Activated T-helper 2 cell treated with anti-CD3 and anti-CD28 coated beads, Interferon-gamma antibody, Interleukin-2, Interleukin-4, amounts not matched to agents 10 μg/mL and 5 μg/mL and 100 μg/mL, durations not matched to agents 14 hours and 24 hours and 36 hours (primary cell): ENCODE data around the gene PRKACA. TPM values are rescaled to one million over a fixed set of nuclear protein-coding genes. Genes with fewer than 3 reads are reported as not detected.
"Not testable (repeated sequence)": the region's sequence is repeated elsewhere in the genome, so short reads cannot be mapped to it uniquely, and the experiment has no call there.

Experiments
- DNase-seq: peaks from one replicate; pipeline ENCODE4 v3.0.0; 2021; ENCODE audit warnings: low spot score
- H3K27ac Mint-ChIP-seq: one replicate; pipeline ENCODE4 v1.8.0; 2021; ENCODE audit warnings: mixed read lengths
- H3K27me3 Mint-ChIP-seq: one replicate; pipeline ENCODE4 v1.8.0; 2021; ENCODE audit warnings: low read depth, mixed read lengths
- H3K36me3 Mint-ChIP-seq: one replicate; pipeline ENCODE4 v1.8.0; 2021; ENCODE audit warnings: low read depth, mixed read lengths
- H3K4me1 Mint-ChIP-seq: one replicate; pipeline ENCODE4 v1.8.0; 2021; ENCODE audit warnings: low read depth, mixed read lengths
- H3K4me3 Mint-ChIP-seq: one replicate; pipeline ENCODE4 v1.8.0; 2021; ENCODE audit warnings: low read depth, mild to moderate bottlenecking, moderate library complexity, mixed read lengths
- H3K9me3 Mint-ChIP-seq: one replicate; pipeline ENCODE4 v1.8.0; 2021; ENCODE audit warnings: mixed read lengths
- intact Hi-C: fragments of 100-400 bp; cut with micrococcal nuclease; formaldehyde crosslinking; loops from one replicate; pipeline ENCODE4 v1.15.1; 2023
- total RNA-seq: library from RNA; stranded (reverse); gene quantifications from 2 replicates; pipeline ENCODE4 v1.2.3, GENCODE V29; 2022

The PRKACA gene
- total RNA-seq, 1 donor from 2014 or later = 76.8 TPM

DNA sequence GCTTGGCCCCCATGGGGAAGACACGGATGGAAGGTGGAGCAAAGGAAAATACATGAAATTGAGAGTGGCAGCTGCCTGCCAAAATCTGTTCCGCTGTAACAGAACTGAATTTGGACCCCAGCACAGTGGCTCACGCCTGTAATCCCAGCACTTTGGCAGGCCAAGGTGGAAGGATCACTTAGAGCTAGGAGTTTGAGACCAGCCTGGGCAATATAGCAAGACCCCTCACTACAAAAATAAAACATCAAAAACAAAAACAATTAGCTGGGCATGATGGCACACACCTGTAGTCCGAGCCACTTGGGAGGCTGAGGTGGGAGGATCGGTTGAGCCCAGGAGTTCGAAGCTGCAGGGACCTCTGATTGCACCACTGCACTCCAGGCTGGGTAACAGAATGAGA lies 65.1 kb downstream of the PRKACA start:
- H3K27me3 Mint-ChIP-seq = peaks cover 7% of the 10 kb centered on the region
- H3K4me3 Mint-ChIP-seq = no peak overlapping the region
- H3K4me1 Mint-ChIP-seq = no peaks in the 10 kb centered on the region
- H3K36me3 Mint-ChIP-seq = peaks cover 62% of the 10 kb centered on the region
- no peaks in the 10 kb centered on the region for H3K9me3 Mint-ChIP-seq
- no peak for DNase-seq
- H3K27ac Mint-ChIP-seq = no peak overlapping the region
- intact Hi-C loops = no loop called here

DNA sequence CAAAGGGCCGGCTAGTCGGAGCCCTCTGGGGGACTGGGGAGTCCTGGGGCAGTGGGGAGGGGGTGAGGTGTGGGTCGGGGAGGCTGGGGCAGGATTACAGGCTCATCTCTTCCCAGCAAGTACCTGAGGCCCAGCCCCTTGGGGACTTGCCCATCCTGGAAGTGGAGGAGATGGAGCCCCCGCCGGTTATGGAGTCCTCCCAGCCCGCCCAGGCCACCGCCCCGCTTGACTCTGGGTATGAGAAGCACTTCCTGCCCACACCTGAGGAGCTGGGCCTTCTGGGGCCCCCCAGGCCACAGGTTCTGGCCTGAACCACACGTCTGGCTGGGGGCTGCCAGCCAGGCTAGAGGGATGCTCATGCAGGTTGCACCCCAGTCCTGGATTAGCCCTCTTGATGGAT lies 65.6 kb downstream of the PRKACA start:
- no peak overlapping the region for H3K4me3 Mint-ChIP-seq
- H3K9me3 Mint-ChIP-seq = no peaks in the 10 kb centered on the region
- peaks cover 67% of the 10 kb centered on the region for H3K36me3 Mint-ChIP-seq
- H3K27ac Mint-ChIP-seq = no peak overlapping the region
- no peak for DNase-seq
- H3K4me1 Mint-ChIP-seq = no peaks in the 10 kb centered on the region
- H3K27me3 Mint-ChIP-seq = peaks cover 7% of the 10 kb centered on the region
- intact Hi-C loops = no loop called here

DNA sequence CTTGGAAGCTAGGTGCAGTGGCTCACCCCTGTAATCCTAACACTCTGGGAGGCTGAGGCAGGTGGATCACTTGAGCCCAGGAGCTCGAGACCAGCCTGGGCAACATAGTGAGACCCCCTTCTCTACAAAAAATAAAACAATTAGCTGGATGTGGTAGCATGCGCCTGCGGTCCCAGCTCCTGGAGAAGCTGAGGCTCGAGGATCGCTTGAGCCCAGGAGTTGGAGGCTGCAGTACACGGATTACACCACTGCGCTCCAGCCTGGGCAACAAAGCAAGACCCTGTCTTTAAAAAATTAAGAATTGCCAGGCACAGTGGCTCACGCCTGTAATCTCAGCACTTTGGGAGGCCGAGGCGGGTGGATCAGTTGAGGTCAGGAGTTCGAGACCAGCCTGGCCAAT lies 66.6 kb downstream of the PRKACA start:
- H3K27ac Mint-ChIP-seq, H3K27me3 Mint-ChIP-seq, intact Hi-C loops, DNase-seq, H3K9me3 Mint-ChIP-seq, H3K4me1 Mint-ChIP-seq, H3K4me3 Mint-ChIP-seq: not testable (repeated sequence)
- H3K36me3 Mint-ChIP-seq = peaks cover 75% of the 10 kb centered on the region

DNA sequence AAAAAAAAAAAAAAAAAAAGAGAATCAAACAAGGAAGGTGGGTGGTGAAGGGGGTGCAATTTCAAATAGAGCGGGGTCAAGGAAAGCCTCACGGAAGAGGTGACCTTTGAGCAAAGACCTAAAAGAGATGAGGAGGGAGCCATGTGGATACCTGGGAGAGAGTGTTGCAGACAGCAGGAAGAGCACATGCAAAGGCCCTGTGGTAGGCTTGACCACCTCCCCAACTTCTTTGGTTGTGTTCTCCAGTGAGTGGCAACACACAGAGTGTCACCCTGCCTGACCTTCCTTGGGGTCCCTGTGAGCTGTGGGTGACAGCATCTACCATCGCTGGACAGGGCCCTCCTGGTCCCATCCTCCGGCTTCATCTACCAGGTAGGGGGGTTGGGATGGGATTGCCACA lies 67.0 kb downstream of the PRKACA start:
- intact Hi-C loops = no loop called here
- Mint-ChIP-seq H3K27ac (no peak overlapping the region), H3K4me1 (no peaks in the 10 kb centered on the region), H3K36me3 (peaks cover 79% of the 10 kb centered on the region), H3K4me3 (no peak overlapping the region), H3K27me3 (peaks cover 2% of the 10 kb centered on the region), H3K9me3 (no peaks in the 10 kb centered on the region)
- no peak for DNase-seq

DNA sequence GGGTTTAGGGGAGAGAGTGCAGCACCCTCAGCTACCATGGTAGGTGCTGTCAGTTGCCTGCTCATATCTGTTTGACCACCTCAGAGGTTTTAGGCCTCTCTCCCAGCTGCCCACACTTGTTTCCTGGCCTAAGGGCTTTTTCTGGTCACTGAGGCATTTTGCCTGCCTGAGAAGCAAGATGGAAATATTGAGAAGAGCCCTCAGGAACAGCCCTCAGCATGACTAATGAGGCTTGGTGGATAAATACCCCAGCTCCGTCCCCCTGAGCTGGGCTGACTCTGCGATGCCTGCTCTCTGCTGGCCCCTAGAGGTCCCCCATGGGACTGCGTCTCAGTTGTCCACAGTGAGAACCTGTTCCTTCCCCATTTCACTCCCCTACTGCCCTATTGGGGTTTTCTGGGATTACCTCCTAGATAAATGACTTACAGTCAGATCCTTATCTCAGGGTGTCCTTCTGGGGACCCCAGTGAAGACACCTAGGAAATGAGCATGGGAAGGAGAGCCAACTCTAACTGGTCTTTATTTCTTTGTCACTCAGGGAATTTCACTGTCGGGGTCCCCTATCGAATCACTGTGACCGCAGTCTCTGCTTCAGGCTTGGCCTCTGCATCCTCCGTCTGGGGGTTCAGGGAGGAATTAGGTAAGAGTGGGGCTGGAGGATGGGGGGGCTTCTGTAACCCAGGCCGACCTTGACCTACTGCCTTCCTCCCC lies 69.0 kb downstream of the PRKACA start:
- peak; percentile 53 for DNase-seq
- Mint-ChIP-seq H3K27me3 (no peaks in the 10 kb centered on the region), H3K9me3 (no peaks in the 10 kb centered on the region), H3K4me1 (no peaks in the 10 kb centered on the region), H3K4me3 (no peak overlapping the region), H3K27ac (no peak overlapping the region), H3K36me3 (peaks cover 70% of the 10 kb centered on the region)
- intact Hi-C loops = loop anchor here (1.0 kb wide), 1 partner anchor 168 kb away; no protein-coding TSS in a partner anchor

DNA sequence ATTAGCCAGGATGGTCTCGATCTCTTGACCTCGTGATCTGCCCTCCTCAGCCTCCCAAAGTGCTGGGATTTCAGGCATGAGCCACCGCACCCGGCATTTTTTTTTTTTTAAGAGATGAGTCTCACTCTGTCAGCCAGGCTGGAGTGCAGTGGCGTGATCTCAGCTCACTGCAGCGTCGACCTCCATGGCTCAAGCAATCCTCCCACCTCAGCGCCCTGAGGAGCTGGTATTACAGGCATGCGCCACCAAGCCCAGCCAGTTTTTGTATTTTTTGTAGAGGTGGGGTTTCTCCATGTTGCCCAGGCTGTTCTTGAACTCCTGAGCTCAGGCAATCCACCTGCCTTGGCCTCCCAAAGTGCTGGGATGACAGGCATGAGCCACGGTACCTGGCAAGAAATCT lies 69.7 kb downstream of the PRKACA start:
- intact Hi-C loops = loop anchor here (1.0 kb wide), 1 partner anchor 168 kb away; no protein-coding TSS in a partner anchor

DNA sequence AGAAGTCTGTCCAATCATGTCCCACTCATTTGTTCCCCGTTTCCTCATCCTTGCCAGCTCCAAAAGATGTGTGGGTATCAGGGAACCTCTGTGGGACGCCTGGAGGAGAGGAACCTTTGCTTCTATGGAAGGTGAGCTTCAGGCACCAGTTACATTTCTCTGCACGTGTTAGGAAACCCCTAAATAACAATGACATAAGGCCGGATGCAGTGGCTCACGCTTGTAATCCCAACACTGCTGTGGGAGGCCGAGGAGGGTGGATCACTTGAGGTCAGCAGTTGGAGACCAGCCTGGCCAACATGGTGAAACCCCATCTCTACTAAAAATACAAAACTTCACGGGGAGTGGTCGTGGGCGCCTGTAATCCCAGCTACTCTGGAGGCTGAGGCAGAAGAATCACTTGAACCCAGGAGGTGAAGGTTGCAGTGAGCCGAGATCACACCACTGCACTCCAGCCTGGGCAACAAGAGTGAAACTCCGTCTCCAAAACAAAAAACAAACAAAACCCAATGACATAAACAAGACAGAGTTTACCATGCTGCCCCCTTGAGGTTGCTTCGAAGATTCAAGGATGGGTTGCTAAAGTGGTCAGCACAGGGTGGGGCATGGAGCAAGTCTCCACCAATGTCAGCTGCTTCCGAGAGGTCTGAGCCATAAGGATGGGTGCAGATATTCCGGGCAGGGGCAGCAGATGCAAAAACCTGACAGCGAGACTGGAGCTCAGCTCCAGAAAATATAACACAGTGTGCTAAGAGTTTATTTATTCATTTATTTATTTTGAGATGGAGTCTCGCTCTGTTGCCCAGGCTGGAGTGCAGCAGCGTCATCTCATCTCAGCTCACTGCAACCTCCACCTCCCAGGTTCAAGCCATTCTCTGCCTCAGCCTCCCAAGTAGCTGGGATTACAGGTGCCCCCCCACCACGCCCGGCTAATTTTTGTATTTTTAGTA lies 74.6 kb downstream of the PRKACA start:
- H3K9me3 Mint-ChIP-seq, intact Hi-C loops, H3K4me3 Mint-ChIP-seq, H3K27me3 Mint-ChIP-seq, H3K4me1 Mint-ChIP-seq: not testable (repeated sequence)
- Mint-ChIP-seq H3K27ac (peak overlapping the region; percentile 75), H3K36me3 (peaks cover 67% of the 10 kb centered on the region)
- DNase-seq = peak; percentile 26

More for the DNA sequence above, 69.7 kb downstream of the PRKACA start:
- not testable (repeated sequence) for DNase-seq, H3K4me1 Mint-ChIP-seq, H3K27me3 Mint-ChIP-seq, H3K27ac Mint-ChIP-seq, H3K4me3 Mint-ChIP-seq, H3K9me3 Mint-ChIP-seq
- H3K36me3 Mint-ChIP-seq = peaks cover 68% of the 10 kb centered on the region

Other genes starting within 250 kb of the PRKACA start
- 1.6 and 1.8 TPM in 2 replicates for gene NANOS3, start 240.6 kb downstream of the PRKACA start, total RNA-seq
- gene BRME1, start 211.6 kb downstream of the PRKACA start, total RNA-seq = 14.9 and 15.3 TPM in 2 replicates
- gene CC2D1A, start 211.6 kb downstream of the PRKACA start, total RNA-seq = 36.9 and 41.5 TPM in 2 replicates
- 0.41 TPM in 1 of 2 replicates, not detected in the other for gene PODNL1, start 179.3 kb downstream of the PRKACA start, total RNA-seq
- gene DCAF15, start 165.3 kb downstream of the PRKACA start, total RNA-seq = 60.6 and 64.0 TPM in 2 replicates
- gene RFX1, start 111.4 kb downstream of the PRKACA start, total RNA-seq = 15.7 and 17.0 TPM in 2 replicates
- not detected in 2 replicates for gene RLN3, start 89.6 kb downstream of the PRKACA start, total RNA-seq
- 76.6 and 79.1 TPM in 2 replicates for gene IL27RA, start 86.0 kb downstream of the PRKACA start, total RNA-seq
- gene PALM3, start 55.7 kb downstream of the PRKACA start, total RNA-seq = 0.34 TPM in 1 of 2 replicates, not detected in the other
- gene MISP3, start 45.0 kb downstream of the PRKACA start, total RNA-seq = 5.3 and 5.5 TPM in 2 replicates
- 0.46 and 0.75 TPM in 2 replicates for gene C19orf67, start 32.0 kb downstream of the PRKACA start, total RNA-seq
- gene SAMD1, start 27.0 kb downstream of the PRKACA start, total RNA-seq = 131 and 136 TPM in 2 replicates
- 83.4 and 88.9 TPM in 2 replicates for gene ASF1B, start 18.8 kb upstream of the PRKACA start, total RNA-seq
- gene ADGRL1, start 88.4 kb upstream of the PRKACA start, total RNA-seq = 10.7 and 11.3 TPM in 2 replicates